GM10266 (cell line): ENCODE results near the gene HSPBAP1.

Experiments used
- DNase-seq: peaks from one replicate; pipeline ENCODE4 v3.0.0; 2012; ENCODE audit errors: extremely low spot score
- TF ChIP-seq, protein P1 (sequence below): IDR thresholded peaks from 2 replicates; pipeline ENCODE4 v1.5.1; 2012; ENCODE audit warnings: mild to moderate bottlenecking, low read depth; ENCODE audit not compliant: control insufficient read depth, insufficient read depth; ENCODE audit errors: missing control alignments

The HSPBAP1 gene

GRCh38 chr3:122785231-122785630 lies 8.4 kb downstream of the HSPBAP1 start:
- DNase-seq, result no peak
- TF ChIP-seq, protein P1, sequence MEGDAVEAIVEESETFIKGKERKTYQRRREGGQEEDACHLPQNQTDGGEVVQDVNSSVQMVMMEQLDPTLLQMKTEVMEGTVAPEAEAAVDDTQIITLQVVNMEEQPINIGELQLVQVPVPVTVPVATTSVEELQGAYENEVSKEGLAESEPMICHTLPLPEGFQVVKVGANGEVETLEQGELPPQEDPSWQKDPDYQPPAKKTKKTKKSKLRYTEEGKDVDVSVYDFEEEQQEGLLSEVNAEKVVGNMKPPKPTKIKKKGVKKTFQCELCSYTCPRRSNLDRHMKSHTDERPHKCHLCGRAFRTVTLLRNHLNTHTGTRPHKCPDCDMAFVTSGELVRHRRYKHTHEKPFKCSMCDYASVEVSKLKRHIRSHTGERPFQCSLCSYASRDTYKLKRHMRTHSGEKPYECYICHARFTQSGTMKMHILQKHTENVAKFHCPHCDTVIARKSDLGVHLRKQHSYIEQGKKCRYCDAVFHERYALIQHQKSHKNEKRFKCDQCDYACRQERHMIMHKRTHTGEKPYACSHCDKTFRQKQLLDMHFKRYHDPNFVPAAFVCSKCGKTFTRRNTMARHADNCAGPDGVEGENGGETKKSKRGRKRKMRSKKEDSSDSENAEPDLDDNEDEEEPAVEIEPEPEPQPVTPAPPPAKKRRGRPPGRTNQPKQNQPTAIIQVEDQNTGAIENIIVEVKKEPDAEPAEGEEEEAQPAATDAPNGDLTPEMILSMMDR, result no peak

DNA sequence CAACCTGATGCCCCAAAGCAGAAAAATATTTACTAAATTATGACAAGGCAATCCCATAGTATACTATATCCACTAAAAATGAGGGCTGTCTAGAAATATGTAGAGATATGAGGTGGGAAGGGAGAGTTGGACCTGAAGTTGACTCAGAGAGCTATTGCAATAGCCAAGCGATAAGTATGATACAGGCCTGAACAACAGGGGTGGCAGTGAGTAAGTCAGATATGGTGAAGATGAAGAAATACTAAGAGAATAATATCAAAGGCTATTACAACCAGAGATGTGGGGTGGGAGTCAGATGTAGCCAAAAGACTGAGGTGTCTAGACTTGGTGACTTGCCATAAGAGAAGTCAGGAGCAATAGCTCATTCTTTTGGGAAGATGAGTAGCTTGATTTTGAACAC lies 9.2 kb downstream of the HSPBAP1 start:
- TF ChIP-seq, protein P1, result no peak
- DNase-seq, result no peak

DNA sequence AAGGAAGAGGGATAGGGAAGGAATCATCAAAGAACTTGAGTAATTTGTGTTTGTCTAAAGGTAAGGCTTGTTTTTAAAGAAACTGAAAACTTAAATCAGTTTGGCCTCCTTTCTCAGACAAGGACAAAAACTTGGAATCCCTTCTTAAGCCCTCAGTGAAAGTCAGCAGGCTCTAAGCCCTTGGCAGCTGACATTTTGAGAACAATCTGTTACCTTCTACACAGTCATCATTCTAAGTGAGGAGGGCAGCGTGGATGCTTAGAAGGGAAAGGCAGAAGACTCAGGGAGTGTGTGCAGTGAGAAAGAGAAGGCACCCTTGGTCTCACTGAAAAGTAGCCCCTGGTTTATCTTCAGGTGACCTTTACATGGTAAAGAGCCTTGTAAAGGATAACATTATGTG lies 10.8 kb downstream of the HSPBAP1 start:
- TF ChIP-seq, protein P1, result no peak
- DNase-seq, result no peak

DNA sequence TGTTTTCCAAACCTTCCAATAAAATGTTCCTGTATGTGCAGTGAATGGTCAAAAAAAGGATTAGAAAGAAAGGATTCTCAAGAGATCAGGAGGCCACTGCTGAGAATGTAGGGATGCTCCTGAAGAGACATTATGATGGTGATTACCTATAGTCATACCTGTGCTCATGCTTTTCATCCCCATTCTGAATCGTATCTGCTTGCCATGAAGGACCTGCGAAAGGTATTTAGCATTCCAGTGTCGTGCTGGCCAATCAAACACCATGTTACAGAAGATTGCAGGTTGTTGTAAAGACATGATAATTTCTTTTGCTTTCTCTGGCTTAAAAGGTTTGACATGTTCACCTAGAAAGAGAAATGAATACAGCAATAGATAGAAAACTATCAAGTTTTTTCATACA lies 16.1 kb downstream of the HSPBAP1 start:
- DNase-seq, result no peak
- TF ChIP-seq, protein P1, result no peak

GRCh38 chr3:122776675-122777468 lies 16.8 kb downstream of the HSPBAP1 start:
- TF ChIP-seq, protein P1, result no peak
- no peak for DNase-seq

- TF ChIP-seq, protein P1, result no peak
- no peak for DNase-seq
Observed at GRCh38 chr3:122774564-122774963, 19.1 kb downstream of the HSPBAP1 start.

- DNase-seq, result peak; percentile 44
- TF ChIP-seq, protein P1, result no peak
Observed at GRCh38 chr3:122773944-122774509, 19.6 kb downstream of the HSPBAP1 start.
